Stomach (tissue), 9 donors: ENCODE measurements around the gene PUS1. TPM values are rescaled to one million over a fixed set of nuclear protein-coding genes. Genes with fewer than 3 reads are reported as not detected.
"Not testable (repeated sequence)": the region's sequence is repeated elsewhere in the genome, so short reads cannot be mapped to it uniquely, and the experiment has no call there.

Experiments
- DNase-seq, 2 donors: peaks; one replicate each; pipeline versions ENCODE4 v3.0.0 to v3.0.0-alpha.2; 2013 to 2019
- H3K27ac ChIP-seq, 5 donors: fragments of 200-600 bp in 4 of 5; sonication (generic) in 4 of 5; one replicate each; pipeline ENCODE4 v1.5.1; 2013 to 2019; ENCODE audit warnings: mild to moderate bottlenecking in 1 of 5, moderate library complexity in 1 of 5
- H3K27me3 ChIP-seq, 3 donors: fragments of 200-600 bp; sonication (generic); one replicate each; pipeline ENCODE4 v1.5.1; 2017 to 2019; ENCODE audit warnings: mixed run types in 1 of 3
- H3K36me3 ChIP-seq, 4 donors: fragments of 200-600 bp; sonication (generic); 1 replicate in 3 of 4; 2 replicates in 1 of 4; pipeline ENCODE4 v1.5.1; 2016 to 2019
- H3K4me1 ChIP-seq, 4 donors: fragments of 200-600 bp; sonication (generic); one replicate each; pipeline ENCODE4 v1.5.1; 2016 to 2019
- H3K4me3 ChIP-seq, 4 donors: fragments of 200-600 bp; sonication (generic) in 3 of 4; one replicate each; pipeline ENCODE4 v1.5.1; 2016 to 2019; ENCODE audit warnings: mild to moderate bottlenecking in 1 of 4
- H3K9me3 ChIP-seq, 4 donors: fragments of 200-600 bp; sonication (generic); one replicate each; pipeline ENCODE4 v1.5.1; 2016 to 2019
- EP300 ChIP-seq: sonication (generic); formaldehyde crosslinking; IDR thresholded peaks from one replicate; pipeline ENCODE4 v1.6.1; 2017; ENCODE audit warnings: antibody characterized with exemption
- POLR2A ChIP-seq, 4 donors: fragments of 450-650 bp; IDR thresholded peaks; one replicate each; pipeline ENCODE4 v1.6.1; 2016; ENCODE audit warnings: antibody characterized with exemption in 4 of 4, control low read depth in 2 of 4, mild to moderate bottlenecking in 1 of 4, moderate library complexity in 1 of 4
- POLR2AphosphoS5 ChIP-seq, 3 donors: sonication (generic); formaldehyde crosslinking; IDR thresholded peaks; one replicate each; pipeline ENCODE4 v1.6.1; 2016; ENCODE audit warnings: antibody characterized with exemption in 3 of 3
- WGBS, 5 donors: extraction: QIAGEN DNeasy Blood & Tissue Kit in 3 of 5; methylation state at CpG; one replicate each; pipeline versions ENCODE4 v1.1.5 to v1.1.7; 2013 to 2018; 5-methylcytosine and 5-hydroxymethylcytosine counted together
- intact Hi-C: fragments of 100-400 bp; cut with DNase I; formaldehyde crosslinking; loops from one replicate; pipeline ENCODE4 v1.15.1; 2023; ENCODE audit warnings: low total_unique reads
- polyA plus RNA-seq, 3 donors: library from polyadenylated mRNA; stranded (reverse); fragments of 200-250 nt; gene quantifications; one replicate each; pipeline ENCODE4 v1.2.3, GENCODE V29; 2013
- total RNA-seq, 5 donors: library from RNA; depleted of rRNA; stranded (reverse); fragments of >200 nt; gene quantifications; one replicate each; pipeline versions ENCODE4 v1.1.0 to v1.2.3, GENCODE V29; 2014 to 2016
- TF ChIP-seq, protein P1 (sequence below), 7 experiments: fragments of 450-650 bp in 4 of 7; fragments of 200-600 bp in 3 of 7; sonication (generic) in 3 of 7; IDR thresholded peaks; one replicate each; pipeline ENCODE4 v1.5.1; 2016 to 2019; ENCODE audit warnings: antibody characterized with exemption in 7 of 7, control low read depth in 2 of 7, mild to moderate bottlenecking in 1 of 7
- donor health status: healthy with polysubstance abuse.
- donor health status: Bipolar disorder and iron deficiency.
- donor health status: healthy.

The PUS1 gene
- total and polyA plus RNA-seq, 8 donors, result 3.1 to 26.3 (median 12.5) TPM

DNA sequence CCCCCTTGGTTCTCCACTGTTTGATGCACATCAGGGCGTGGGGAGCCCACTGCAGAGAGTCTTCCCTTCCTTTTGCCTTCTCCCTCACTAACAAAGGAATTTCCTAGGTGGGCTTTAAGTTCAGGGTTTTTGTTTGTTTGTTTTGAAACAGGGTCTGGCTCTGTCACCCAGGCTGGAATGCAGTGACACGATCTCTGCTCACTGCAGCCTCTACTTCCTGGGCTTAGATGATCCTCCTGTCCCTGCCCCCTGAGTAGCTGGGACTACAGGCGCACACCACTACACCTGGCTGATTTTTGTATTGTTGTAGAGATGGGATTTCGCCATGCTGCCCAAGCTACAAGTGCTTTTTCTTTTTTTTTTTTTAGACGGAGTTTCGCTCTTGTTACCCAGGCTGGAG lies 54.5 kb downstream of the PUS1 start:
- 81 to 92% (median 88%) methylated on average over 5 to 6 of the region's 6 CpGs for WGBS, 5 donors
- peaks cover 0 to 3% (median 0%) of the 10 kb centered on the region in 4 donors for H3K4me1 ChIP-seq
- no peaks in the 10 kb centered on the region for H3K27me3 ChIP-seq
- H3K36me3 ChIP-seq, result peaks cover 49 to 94% (median 92%) of the 10 kb centered on the region in 4 donors
- no peak overlapping the region for H3K4me3 ChIP-seq
- H3K27ac ChIP-seq, result no peak overlapping the region
- intact Hi-C loops, result no loop called here
- TF ChIP-seq POLR2A (IDR thresholded peaks at IDR 0.05), result no peak
- no peak for TF ChIP-seq EP300
- TF ChIP-seq, protein P1, sequence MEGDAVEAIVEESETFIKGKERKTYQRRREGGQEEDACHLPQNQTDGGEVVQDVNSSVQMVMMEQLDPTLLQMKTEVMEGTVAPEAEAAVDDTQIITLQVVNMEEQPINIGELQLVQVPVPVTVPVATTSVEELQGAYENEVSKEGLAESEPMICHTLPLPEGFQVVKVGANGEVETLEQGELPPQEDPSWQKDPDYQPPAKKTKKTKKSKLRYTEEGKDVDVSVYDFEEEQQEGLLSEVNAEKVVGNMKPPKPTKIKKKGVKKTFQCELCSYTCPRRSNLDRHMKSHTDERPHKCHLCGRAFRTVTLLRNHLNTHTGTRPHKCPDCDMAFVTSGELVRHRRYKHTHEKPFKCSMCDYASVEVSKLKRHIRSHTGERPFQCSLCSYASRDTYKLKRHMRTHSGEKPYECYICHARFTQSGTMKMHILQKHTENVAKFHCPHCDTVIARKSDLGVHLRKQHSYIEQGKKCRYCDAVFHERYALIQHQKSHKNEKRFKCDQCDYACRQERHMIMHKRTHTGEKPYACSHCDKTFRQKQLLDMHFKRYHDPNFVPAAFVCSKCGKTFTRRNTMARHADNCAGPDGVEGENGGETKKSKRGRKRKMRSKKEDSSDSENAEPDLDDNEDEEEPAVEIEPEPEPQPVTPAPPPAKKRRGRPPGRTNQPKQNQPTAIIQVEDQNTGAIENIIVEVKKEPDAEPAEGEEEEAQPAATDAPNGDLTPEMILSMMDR (IDR thresholded peaks at IDR 0.05), result no peak
- no peak for TF ChIP-seq POLR2AphosphoS5 (IDR thresholded peaks at IDR 0.05)
- no peaks in the 10 kb centered on the region for H3K9me3 ChIP-seq
- DNase-seq, result no peak

DNA sequence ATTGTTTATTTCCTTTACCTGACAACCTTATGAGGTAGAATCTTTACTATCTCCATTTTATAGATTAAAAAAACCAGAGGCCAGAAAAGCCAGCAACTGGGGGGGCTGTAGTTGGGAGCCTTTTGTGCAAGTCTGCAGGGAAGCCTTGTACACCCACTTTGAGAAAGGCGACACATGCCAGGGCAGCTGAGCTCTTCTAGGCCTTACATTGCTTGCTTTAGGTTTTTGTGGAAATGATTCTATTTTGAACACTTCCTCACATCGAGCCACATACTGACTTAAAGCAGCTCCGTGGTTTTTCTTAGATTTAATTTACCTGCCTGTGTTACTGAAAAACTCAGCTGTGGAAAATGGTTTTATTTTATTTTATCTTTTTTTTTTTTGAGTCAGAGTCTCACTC lies 55.3 kb downstream of the PUS1 start:
- DNase-seq, result no peak
- peaks cover 0 to 3% (median 0%) of the 10 kb centered on the region in 4 donors for H3K4me1 ChIP-seq
- no peaks in the 10 kb centered on the region for H3K9me3 ChIP-seq
- peaks cover 55 to 100% (median 100%) of the 10 kb centered on the region in 4 donors for H3K36me3 ChIP-seq
- intact Hi-C loops, result no loop called here
- no peaks in the 10 kb centered on the region for H3K27me3 ChIP-seq
- no peak overlapping the region for H3K4me3 ChIP-seq
- WGBS, 5 donors, result 79 to 95% (median 91%) methylated on average over 3 of the region's 3 CpGs
- no peak overlapping the region for H3K27ac ChIP-seq
- TF ChIP-seq, protein P1 (IDR thresholded peaks at IDR 0.05), result no peak
- TF ChIP-seq EP300, result no peak
- no peak for TF ChIP-seq POLR2A (IDR thresholded peaks at IDR 0.05)
- TF ChIP-seq POLR2AphosphoS5 (IDR thresholded peaks at IDR 0.05), result no peak

DNA sequence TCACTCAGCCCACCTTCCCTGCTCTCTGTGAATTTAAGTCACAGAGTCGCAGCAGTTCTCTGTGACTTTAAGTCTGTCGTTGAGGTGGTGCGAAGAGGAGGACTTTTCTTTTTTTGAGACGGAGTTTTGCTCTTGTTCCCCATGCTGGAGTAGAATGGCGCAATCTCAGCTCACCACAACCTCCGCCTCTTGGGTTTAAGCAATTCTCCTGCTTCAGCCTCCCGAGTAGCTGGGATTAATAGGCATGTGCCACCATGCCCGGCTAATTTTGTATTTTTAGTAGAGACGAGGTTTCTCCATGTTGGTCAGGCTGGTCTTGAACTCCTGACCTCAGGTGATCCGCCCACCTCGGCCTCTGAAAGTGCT lies 56.4 kb downstream of the PUS1 start:
- WGBS, 5 donors, result 89 to 95% (median 91%) methylated on average over 11 of the region's 11 CpGs
- intact Hi-C loops, H3K27me3 ChIP-seq, H3K9me3 ChIP-seq, DNase-seq, H3K4me1 ChIP-seq: not testable (repeated sequence)
- H3K4me3 ChIP-seq, result peak overlapping the region in 1 of 4 donors; percentile 0
- H3K36me3 ChIP-seq, result peaks cover 48 to 100% (median 100%) of the 10 kb centered on the region in 4 donors
- peak overlapping the region in 1 of 5 donors; percentile 53 for H3K27ac ChIP-seq

DNA sequence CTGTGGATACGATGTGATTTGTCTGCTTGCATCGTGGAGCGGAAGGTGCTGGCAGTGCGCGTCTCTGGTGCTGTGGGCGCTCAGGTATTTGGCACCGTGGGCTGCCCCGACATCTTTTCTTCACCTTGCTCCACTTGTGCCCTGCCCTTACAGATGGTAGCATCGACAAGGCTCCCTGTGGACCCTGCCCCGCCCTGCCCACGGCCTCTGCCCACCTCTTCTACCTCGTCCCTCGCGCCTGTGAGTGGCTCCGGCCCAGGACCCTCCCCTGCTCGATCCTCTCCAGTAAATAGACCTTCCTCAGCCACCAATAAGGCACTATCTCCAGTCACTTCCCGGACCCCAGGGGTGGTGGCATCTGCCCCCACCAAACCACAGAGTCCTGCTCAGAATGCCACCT lies 57.3 kb downstream of the PUS1 start:
- 94 to 98% (median 95%) methylated on average over 17 of the region's 17 CpGs for WGBS, 5 donors
- TF ChIP-seq POLR2A (IDR thresholded peaks at IDR 0.05), result no peak
- TF ChIP-seq POLR2AphosphoS5 (IDR thresholded peaks at IDR 0.05), result no peak
- TF ChIP-seq, protein P1 (IDR thresholded peaks at IDR 0.05), result no peak
- no peak for TF ChIP-seq EP300
- Histone ChIP-seq H3K9me3 (no peaks in the 10 kb centered on the region), H3K4me3 (no peak overlapping the region), H3K36me3 (peaks cover 53 to 100% (median 100%) of the 10 kb centered on the region in 4 donors), H3K27ac (no peak overlapping the region), H3K27me3 (no peaks in the 10 kb centered on the region), H3K4me1 (peaks cover 0 to 3% (median 0%) of the 10 kb centered on the region in 4 donors)
- intact Hi-C loops, result no loop called here
- DNase-seq, result no peak

DNA sequence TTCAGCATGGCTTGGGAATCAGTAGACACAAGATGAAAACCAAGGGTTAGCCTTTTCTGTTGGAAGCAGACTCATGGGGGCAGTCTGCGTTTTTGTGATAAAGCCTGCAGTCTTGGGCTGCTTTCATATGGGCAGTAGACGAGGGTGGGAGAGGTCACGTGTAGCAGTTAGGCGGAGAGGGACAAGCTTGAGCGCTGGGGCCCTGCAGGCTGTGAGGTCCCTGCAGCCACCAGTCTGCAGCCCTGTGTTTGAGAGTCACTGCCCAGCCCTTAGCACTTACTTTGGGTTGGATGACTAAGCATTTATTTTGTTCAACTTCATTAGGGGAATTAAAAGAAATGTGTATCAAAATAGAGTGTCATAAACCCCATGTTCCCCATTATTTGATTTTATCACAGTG lies 57.8 kb downstream of the PUS1 start:
- H3K4me3 ChIP-seq, result no peak overlapping the region
- no peak for DNase-seq
- H3K27me3 ChIP-seq, result no peaks in the 10 kb centered on the region
- TF ChIP-seq, protein P1 (IDR thresholded peaks at IDR 0.05), result no peak
- no peak for TF ChIP-seq POLR2A (IDR thresholded peaks at IDR 0.05)
- no peak for TF ChIP-seq EP300
- no peak for TF ChIP-seq POLR2AphosphoS5 (IDR thresholded peaks at IDR 0.05)
- no peaks in the 10 kb centered on the region for H3K9me3 ChIP-seq
- peaks cover 0 to 3% (median 0%) of the 10 kb centered on the region in 4 donors for H3K4me1 ChIP-seq
- H3K36me3 ChIP-seq, result peaks cover 55 to 100% (median 100%) of the 10 kb centered on the region in 4 donors
- WGBS, 5 donors, result 75 to 94% (median 91%) methylated on average over 5 of the region's 5 CpGs
- no peak overlapping the region for H3K27ac ChIP-seq
- intact Hi-C loops, result no loop called here
